ENCODE results near the gene PPM1H. TPM values are rescaled to one million over a fixed set of nuclear protein-coding genes. Genes with fewer than 3 reads are reported as not detected.

Gene PPM1H
- total and polyA plus RNA-seq, 7 donors: 0.92 to 4.3 (median 3.0) TPM

DNA sequence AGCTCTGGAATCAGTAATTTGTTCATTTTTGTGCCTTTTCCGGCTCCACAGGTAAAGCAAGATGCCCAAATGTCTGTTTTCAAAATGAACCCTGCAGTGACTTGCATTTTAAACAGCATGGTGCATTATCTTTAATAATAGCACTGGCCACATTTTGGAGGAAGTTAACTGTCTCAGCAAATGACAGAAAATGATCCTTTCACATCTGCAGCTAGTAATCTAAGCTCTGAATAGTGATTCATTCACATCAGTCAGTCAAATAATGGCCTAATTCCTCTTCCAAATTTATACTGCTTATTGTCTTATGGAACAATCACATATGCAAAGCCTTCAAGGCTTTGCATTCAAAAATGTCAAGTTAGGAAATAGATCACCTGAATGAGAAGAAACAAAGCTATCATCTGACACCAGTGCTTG, 75.6 kb downstream of the PPM1H start:
- intact Hi-C loops (cut with DNase I): no loop called here
- no peak overlapping the region for H3K27ac ChIP-seq
- H3K27me3 ChIP-seq: no peaks in the 10 kb centered on the region
- no peak overlapping the region for H3K4me3 ChIP-seq
- WGBS, 2 donors: 85 to 89% methylated on average over 1 of the region's 1 CpG
- H3K4me1 ChIP-seq: no peaks in the 10 kb centered on the region
- no peaks in the 10 kb centered on the region for H3K9me3 ChIP-seq
- no peak for DNase-seq
- TF ChIP-seq EP300 (IDR thresholded peaks at IDR 0.05) (no peak), POLR2A (IDR thresholded peaks at IDR 0.05) (no peak), POLR2AphosphoS5 (IDR thresholded peaks at IDR 0.05) (no peak)
- TF ChIP-seq, protein P1, sequence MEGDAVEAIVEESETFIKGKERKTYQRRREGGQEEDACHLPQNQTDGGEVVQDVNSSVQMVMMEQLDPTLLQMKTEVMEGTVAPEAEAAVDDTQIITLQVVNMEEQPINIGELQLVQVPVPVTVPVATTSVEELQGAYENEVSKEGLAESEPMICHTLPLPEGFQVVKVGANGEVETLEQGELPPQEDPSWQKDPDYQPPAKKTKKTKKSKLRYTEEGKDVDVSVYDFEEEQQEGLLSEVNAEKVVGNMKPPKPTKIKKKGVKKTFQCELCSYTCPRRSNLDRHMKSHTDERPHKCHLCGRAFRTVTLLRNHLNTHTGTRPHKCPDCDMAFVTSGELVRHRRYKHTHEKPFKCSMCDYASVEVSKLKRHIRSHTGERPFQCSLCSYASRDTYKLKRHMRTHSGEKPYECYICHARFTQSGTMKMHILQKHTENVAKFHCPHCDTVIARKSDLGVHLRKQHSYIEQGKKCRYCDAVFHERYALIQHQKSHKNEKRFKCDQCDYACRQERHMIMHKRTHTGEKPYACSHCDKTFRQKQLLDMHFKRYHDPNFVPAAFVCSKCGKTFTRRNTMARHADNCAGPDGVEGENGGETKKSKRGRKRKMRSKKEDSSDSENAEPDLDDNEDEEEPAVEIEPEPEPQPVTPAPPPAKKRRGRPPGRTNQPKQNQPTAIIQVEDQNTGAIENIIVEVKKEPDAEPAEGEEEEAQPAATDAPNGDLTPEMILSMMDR (IDR thresholded peaks at IDR 0.05): no peak
- no peaks in the 10 kb centered on the region for H3K36me3 ChIP-seq

DNA sequence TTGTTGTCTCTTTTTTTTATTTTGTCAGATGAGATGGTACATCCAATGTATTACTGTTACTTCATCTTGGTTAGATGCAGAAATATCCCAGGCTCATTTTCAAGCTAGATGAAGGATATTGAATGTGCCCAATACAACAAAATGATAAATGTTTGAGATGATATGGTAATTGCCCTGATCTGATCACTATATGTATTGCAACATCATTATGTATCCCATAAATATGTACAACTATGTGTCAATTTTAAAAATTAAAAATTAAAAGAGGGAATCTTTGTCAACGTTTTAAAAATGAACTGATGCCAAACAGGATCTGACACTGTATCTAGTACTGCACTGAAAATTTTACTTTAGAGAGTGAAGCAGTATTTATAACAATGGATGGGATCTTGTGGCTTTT, 78.5 kb downstream of the PPM1H start:
- intact Hi-C loops (cut with DNase I): no loop called here
- Histone ChIP-seq H3K36me3 (no peaks in the 10 kb centered on the region), H3K27ac (no peak overlapping the region), H3K27me3 (no peaks in the 10 kb centered on the region), H3K4me1 (no peaks in the 10 kb centered on the region), H3K9me3 (no peaks in the 10 kb centered on the region), H3K4me3 (no peak overlapping the region)
- DNase-seq: no peak
- 77 to 81% methylated on average over 1 of the region's 1 CpG for whole genome bisulfite sequencing, 2 donors
- TF ChIP-seq POLR2AphosphoS5 (IDR thresholded peaks at IDR 0.05) (no peak), EP300 (IDR thresholded peaks at IDR 0.05) (no peak), POLR2A (IDR thresholded peaks at IDR 0.05) (no peak)
- TF ChIP-seq, protein P1 (IDR thresholded peaks at IDR 0.05): no peak

GRCh38 chr12:62854024-62854423, 80.9 kb downstream of the PPM1H start:
- intact Hi-C loops (cut with DNase I): no loop called here
- TF ChIP-seq POLR2A (IDR thresholded peaks at IDR 0.05): no peak
- no peak for TF ChIP-seq POLR2AphosphoS5 (IDR thresholded peaks at IDR 0.05)
- no peaks in the 10 kb centered on the region for H3K4me1 ChIP-seq
- H3K4me3 ChIP-seq: no peak overlapping the region
- no peaks in the 10 kb centered on the region for H3K27me3 ChIP-seq
- no peaks in the 10 kb centered on the region for H3K9me3 ChIP-seq
- no peak for DNase-seq
- 62 to 73% methylated on average over 4 of the region's 4 CpGs for WGBS, 2 donors
- H3K27ac ChIP-seq: no peak overlapping the region
- H3K36me3 ChIP-seq: no peaks in the 10 kb centered on the region

- no peak overlapping the region for H3K4me3 ChIP-seq
- H3K27ac ChIP-seq: no peak overlapping the region
- H3K27me3 ChIP-seq: no peaks in the 10 kb centered on the region
- TF ChIP-seq, protein P1 (IDR thresholded peaks at IDR 0.05): no peak
- TF ChIP-seq POLR2A (IDR thresholded peaks at IDR 0.05) (no peak), POLR2AphosphoS5 (IDR thresholded peaks at IDR 0.05) (no peak), EP300 (IDR thresholded peaks at IDR 0.05) (no peak)
- intact Hi-C loops (cut with DNase I): no loop called here
- 65 to 72% methylated on average over 1 of the region's 1 CpG for WGBS, 2 donors
- H3K9me3 ChIP-seq: no peaks in the 10 kb centered on the region
- no peaks in the 10 kb centered on the region for H3K36me3 ChIP-seq
- no peak for DNase-seq
- H3K4me1 ChIP-seq: no peaks in the 10 kb centered on the region
Observed at GRCh38 chr12:62849398-62849797, 85.6 kb downstream of the PPM1H start.

GRCh38 chr12:62848418-62848817, 86.5 kb downstream of the PPM1H start:
- no peaks in the 10 kb centered on the region for H3K27me3 ChIP-seq
- intact Hi-C loops (cut with DNase I): no loop called here

More at GRCh38 chr12:62848418-62848817, 86.5 kb downstream of the PPM1H start:
- Histone ChIP-seq H3K4me3 (no peak overlapping the region), H3K36me3 (no peaks in the 10 kb centered on the region), H3K27ac (no peak overlapping the region), H3K4me1 (no peaks in the 10 kb centered on the region), H3K9me3 (no peaks in the 10 kb centered on the region)
- DNase-seq: no peak
- TF ChIP-seq POLR2A (IDR thresholded peaks at IDR 0.05): no peak
- TF ChIP-seq EP300 (IDR thresholded peaks at IDR 0.05): no peak
- no peak for TF ChIP-seq POLR2AphosphoS5 (IDR thresholded peaks at IDR 0.05)
- TF ChIP-seq, protein P1 (IDR thresholded peaks at IDR 0.05): no peak
- 30 to 65% methylated on average over 2 of the region's 2 CpGs for WGBS, 2 donors

Data from sigmoid colon (tissue), 7 donors.